HG03460 (cell line): ENCODE measurements around the gene GRPEL2.
A peak's percentile ranks its signal among the peaks of the same experiment; 100 is the strongest.

Experiments used
- ATAC-seq: cut with Tn5 transposase; IDR thresholded peaks from one replicate; pipeline ENCODE4 v1.9.1; 2021; ENCODE audit not compliant: unreplicated experiment

GRPEL2 gene

DNA sequence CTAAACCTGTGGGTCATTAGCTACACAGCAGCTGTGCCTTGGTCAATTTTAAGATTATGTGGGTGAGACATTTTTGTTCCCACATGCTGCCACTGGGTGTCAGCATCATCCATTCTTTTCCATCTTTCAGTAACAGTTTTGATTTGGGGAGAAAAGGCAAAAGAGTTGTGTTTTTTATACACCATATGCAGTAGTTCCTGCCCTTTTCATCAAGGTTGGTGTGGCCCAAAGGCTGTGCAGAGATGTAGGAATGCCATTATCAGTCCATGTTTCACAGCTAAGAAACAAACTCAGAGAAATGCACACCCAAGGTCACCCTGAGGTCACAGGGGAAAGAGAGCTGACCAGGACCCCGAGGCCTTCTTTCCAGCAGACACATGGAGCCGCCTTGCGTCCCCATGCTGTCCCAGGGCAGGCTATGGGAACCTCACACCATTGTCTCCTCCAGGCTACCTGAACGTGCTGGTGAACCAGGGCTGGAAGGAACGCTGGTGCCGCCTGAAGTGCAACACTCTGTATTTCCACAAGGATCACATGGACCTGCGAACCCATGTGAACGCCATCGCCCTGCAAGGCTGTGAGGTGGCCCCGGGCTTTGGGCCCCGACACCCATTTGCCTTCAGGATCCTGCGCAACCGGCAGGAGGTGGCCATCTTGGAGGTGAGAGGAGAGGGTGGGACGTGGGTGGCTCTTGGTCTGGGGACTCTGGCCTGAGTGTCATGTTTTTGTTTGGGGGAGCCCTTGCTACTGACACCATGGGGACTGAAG, 27.8 kb upstream of the GRPEL2 start:
- ATAC-seq, result no peak

DNA sequence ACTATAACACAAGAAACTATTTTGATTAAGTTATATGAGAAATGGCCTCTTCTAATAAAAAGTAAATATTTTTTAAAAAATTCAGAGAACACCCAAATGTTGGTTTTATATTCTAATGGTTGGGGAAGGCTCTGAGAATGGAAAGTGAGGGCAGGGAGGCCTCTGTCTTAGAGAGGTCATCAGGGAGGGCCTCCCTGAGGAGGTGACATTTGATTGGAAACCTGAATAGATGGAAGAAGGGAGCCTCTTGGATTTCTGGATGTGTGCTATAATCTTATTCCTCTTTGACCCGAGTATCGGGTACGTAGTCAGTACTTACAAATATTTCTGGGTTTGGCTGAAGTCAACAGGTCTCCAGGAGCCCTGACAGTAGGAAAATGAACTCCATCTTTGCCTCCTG, 26.1 kb upstream of the GRPEL2 start:
- no peak for ATAC-seq

DNA sequence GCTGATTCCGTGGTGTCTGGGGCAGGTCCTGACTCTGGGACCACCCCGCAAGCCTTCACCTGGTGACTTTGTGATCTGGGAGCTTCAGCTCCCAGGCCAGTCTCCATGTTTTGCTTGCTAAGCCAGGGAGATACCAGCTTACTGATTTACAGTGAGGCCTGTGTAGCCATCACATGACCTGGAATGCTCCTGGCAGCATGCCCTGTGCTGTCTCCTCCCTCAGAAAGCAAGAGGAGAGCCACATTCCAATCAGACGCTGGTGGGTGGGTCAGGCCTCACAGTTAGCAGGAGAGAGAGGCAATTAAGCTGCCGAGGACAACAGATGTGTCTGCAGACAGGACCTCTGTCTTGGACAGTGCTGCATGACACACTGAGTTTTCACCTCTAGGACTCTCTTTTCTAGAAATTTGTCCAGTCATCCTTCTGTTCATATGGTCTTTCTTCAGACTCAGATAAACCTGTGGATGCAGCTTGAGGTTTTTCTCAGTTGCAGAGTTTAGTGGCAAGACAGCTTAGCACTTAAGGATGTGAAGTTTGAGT, 24.4 kb upstream of the GRPEL2 start:
- no peak for ATAC-seq

DNA sequence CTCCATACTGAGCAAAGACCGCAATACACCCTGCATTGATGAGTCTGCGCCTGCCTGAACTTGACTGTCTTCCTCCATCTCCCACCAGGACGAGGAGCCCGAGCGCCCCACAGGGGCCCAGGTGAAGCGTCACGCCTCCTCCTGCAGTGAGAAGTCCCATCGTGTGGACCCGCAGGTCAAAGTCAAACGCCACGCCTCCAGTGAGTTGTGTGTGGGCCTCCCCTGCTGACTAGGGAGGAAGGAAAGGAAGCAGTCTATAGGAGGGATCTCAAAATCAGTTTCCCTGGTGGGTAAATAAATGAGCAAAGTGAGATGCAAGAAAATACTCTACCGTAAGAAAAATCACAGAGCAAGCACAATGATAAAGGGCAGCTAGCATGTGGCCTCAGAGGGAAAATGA, 22.8 kb upstream of the GRPEL2 start:
- no peak for ATAC-seq

DNA sequence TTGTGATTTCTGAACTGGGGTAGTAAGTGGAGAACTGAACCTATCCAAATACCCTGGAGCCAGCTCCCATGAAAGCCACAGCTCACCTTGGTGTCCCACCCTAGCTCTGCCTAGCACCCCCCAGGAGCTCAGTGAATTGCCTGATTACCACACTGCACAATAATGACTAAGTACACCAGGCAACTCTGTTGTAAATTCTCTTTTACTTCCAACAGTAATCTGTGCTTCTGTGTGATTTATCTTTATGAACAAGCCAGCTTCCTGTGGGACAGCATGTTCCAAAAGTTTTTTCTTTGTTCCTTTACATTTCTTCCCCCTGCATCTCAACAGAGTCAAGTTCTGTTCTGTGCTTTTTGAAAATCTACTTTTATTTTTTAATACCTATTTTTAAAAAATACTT, 22.1 kb upstream of the GRPEL2 start:
- no peak for ATAC-seq

DNA sequence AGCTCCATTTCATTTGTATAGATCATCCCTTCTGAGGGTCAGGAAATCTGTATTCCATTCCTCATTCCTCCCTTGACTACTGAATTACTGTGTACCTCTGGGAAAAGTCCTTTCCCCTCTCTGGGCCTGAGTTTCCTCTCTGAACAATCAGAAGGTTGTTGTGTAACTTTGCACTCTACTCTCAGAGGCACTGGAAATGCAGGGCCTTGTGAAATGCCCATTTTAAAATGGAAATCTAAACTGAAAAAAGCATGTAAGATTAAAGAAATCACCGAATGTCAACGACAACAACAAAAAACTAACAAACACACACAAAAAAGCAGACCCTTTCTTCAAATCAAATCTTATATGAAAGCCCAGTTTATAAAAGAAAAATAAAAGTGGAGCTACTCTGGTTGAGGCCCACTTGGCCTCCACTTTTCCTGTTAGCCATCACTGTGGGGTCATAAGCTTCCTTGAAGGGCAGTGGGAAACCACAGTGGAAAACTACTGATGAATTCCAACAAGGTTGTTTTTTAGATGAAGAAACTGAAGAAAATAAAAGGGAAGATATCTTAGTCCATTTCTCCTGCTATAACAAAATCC, 21.6 kb upstream of the GRPEL2 start:
- ATAC-seq, result no peak

DNA sequence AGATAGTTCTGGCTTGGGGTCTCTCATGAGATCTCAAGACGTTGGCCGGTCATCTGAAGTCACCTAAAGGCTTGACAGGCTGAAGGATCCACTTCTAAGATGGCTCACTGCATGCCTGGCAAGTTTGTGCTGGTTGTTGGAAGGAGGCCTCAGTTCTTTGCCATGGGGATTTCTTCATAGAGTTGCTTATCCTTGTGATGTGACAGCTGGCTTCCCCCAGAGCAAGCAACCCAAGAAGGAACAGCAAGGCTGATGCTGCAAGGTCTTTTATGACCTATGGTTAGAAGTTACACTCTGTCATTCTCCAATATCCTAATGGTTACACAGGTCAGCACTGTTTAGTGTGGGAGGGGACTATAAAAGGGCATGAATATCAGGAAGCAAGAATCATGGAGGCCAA, 20.7 kb upstream of the GRPEL2 start:
- no peak for ATAC-seq

DNA sequence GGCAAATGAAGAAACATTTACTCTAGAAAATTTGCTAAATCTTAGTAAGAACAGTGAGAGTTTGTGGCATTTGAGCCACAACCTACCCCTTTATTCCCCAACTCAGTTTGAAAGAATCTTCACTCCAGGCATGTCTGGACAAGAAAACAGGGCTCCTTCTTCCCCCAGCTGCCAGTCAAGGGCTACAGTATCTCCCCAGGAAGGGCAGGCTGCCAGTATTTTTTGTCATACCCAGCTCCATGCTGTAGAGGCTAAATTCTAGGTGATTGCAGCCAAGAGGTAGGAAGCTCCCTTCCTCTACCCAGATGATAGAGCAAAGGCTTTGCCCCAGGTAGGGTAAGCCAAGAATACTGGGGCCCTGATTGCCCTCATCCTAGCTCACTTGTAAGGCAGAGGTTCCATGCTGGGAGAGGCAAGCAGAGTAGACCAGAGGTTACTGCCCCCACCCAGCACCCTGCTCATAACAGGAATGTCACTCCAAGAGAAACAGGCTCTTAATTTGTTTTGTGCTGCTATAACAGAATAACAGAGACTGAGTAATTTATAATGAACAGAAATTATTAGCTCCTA, 20.0 kb upstream of the GRPEL2 start:
- ATAC-seq, result no peak

DNA sequence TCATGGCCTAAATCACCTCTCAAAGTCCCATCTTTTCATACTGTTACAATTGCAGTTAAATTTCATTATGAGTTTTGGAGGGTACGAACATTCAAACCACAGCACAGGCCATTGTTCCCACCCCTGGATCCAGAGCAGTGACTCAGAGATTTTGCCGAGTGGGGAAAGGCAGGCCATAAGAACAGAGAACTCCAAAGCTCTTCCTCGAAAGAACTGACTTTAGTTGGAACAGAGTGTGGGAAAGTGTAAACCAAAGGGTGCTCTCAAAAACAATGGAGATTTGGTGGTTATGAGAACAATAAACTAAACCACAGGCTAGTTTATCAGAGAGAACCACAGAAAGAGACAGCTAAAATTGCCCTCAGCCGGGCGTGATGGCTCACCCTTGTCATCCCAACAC, 19.4 kb upstream of the GRPEL2 start:
- no peak for ATAC-seq

DNA sequence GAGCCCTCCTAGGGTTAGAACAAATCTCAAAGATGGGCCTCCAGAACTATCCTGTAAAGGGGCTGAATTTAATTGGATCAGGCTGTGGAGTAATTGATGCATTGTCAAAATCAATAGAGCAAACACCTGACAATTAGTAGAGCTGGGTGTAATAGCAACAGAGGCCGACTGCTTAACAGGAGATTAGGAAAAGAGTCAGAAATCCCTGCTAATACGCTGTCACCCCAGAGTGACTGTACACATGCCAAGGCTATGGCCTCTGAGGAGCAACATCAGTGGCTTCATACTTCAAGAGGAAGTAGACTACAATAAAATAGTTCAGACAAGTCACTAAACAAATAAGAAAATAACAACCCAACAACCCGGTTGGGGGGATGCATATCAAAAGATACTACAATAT, 18.7 kb upstream of the GRPEL2 start:
- ATAC-seq, result no peak

DNA sequence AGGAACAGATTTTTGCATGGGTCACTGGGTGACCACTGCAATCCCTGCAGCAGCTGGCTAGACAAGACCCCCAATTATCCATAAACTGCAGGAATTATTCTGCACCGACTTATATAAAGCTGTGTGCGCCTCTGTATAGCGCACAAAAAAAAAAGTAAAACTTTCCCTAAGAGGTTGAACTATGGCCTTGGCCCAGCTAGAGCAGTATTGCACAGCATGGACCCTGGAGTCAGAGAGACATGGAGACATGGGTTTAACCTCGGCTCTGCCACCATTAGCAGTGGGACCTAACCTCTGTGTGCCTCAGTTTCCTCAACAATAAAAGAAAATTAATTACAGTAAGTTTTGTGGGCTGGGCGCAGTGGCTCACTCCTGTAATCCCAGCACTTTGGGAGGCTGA, 17.1 kb upstream of the GRPEL2 start:
- ATAC-seq, result no peak

DNA sequence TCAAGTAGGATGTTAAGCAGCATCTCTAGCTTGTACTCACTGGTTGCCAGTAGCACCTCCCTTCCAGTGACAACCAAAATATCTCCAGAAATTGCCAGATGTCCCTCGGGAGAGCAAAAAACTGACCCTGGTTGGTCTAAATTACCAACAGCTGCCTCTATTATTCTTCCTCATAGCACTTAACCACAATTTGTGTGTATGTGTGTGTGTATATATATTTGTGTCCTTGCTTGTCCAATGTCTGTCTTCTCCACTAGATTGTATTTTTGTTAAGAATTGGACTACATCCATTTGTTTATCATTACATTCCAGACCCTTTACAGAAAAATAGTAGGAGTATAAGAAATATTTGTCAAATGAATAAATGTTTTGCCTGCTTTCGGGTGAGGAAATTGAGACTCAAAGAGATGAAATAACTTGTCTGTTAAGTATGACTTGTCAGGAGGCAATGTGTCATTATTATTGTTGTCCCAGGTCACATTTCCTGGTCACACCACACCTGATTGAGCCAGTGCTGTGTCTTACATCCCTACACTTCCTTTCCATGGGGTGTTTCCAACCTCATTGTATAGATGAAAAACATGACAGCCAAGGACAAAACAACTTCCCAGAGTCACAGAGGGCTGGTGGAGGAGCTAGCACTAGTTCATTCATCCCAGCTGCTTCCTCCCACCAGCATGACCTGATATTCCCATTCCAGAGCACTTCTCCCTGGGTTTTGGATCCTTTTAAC, 11.4 kb upstream of the GRPEL2 start:
- no peak for ATAC-seq

DNA sequence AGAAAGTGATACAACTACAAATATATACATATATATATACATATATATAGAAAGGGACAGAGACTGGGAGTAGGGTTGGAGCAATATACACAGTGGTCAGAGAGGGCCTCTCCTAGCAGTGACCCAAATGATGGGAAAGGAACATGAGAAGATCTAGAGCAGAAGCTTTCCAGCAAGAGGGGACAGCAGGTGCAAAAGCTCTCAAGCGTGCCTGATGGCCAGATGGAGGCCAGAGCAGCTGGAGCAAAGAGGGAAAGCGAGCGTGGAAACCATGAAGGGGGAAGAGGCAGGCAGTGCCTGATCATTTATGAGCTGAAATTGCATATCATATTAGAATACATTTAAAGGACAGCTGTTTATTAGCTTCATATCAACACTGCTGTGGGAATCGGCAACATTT, 7.6 kb upstream of the GRPEL2 start:
- ATAC-seq, result no peak

DNA sequence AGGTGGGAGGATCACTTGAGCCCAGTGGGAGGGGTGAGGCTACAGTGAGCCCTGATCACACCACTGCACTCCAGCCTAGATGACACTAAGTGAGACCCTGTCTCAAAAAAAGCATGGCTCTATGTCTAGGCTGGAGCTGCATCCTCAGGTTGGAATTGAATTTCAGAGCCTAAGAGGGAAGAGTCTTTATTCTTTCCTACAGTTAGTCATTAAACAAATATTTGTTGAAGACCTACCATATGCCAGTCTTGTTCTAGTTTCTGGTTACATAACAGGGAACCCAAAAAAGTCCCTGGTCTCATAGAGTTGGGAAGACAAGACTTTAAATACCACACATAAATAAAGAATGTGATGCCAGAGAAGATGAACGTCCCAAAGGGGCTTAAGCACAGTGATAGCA, 6.9 kb upstream of the GRPEL2 start:
- ATAC-seq, result no peak

DNA sequence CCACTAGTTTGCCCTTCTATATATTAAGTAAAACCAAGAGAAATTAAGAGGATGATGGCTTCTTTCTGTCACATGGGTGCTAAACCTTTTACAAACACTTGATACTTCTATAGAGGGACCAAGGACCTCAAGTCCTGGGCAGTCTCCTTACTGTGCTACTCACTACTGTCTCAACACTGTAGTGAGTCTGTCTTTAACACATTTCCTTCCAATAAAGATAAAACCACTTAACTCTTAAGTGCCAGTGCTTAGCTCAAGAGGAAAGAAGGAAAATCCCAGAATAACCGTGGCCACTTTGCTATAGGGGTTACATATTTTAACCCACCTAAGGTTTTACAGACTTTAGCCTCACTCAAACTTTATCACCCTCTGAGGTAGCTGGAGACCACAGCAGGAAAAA, 4.4 kb upstream of the GRPEL2 start:
- no peak for ATAC-seq

DNA sequence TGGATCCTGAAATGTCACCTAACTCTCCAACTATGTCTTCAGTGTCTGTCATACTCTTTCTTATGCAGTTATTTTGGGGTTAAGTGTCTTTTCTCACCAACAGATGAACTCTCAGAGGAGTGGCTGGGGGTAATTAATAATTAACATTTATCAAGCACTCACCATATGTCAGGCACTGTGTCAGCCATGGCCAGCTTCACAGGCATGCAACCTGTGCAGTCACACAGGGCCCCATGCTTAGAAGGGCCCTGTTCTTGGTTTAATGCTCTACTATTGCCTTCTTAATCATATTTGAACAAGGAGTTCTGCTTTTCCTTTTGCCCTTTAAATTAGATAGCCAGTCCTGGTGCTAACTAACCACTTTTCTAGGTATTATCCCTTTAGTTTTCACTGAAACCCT, 3.4 kb upstream of the GRPEL2 start:
- ATAC-seq, result no peak

DNA sequence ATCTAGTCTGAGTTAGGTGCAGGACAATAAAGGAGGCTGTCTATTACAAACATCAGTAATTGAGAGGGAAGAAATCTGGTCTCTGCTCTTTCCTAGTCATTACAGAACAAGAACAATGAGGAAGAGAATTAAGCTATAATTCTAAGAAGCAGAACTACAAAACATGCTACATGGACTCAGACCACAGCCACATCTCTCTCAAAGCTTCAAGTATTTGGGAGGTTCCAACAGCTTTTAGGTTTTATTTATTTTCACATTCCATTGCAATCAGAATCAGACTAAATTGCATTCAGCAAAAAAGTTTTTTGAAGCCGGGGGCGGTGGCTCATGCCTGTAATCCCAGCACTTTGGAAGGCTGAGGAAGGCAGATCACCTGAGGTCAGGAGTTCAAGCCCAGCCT, 1.1 kb upstream of the GRPEL2 start:
- no peak for ATAC-seq

DNA sequence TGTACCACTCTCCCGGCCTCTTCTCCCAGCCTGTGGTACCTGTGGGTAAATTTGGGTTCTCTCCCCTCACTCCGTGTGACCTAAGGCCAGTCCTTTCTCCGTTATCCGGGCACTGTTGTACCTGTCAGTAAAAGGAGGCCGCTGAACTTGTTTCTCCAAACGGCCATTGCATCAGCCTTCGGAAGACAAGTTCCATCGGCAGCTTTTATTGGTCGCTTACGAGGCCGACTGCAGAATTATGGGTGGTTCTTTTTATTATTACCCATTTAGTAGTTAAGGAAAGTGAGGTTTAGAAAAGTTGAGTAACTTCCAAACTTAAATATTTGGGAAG, 558 bp downstream of the GRPEL2 start:
- peak; percentile 5 for ATAC-seq

DNA sequence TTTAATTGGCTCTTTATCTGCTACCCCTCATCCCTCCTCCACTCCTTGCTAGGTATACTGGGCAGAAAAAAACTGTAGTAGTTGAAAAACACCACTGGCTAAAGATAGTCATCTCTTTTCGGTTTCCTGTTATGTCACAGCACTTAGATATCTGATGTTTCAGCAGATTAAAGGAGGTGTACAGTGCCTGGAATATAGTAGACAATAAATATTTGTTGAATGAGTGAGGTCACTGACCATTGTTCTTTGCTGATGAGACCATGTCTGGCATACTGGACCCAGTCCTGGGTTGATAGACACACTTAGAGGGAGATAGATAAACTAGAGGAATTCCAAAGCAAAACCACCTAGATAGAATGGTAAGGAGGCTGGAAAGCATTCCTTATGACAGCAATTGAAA, 3.2 kb downstream of the GRPEL2 start:
- ATAC-seq, result no peak

DNA sequence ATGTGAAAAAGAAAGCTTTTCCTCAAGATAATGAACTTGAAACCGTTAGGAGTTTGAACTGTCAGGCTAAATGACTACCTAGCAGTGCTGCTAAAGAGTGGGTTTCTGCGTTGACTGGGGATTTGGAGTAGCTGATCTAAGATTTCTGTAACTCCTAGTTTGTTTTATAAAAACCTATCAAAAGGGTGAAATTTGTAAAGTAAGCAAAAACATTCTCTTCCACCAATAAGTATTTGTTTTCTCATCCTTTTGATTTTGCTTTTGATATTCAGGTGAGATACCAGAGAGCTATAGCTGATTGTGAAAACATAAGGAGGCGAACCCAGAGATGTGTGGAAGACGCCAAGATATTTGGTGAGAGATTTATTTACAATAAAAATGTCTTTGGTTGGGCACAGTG, 4.1 kb downstream of the GRPEL2 start:
- no peak for ATAC-seq

DNA sequence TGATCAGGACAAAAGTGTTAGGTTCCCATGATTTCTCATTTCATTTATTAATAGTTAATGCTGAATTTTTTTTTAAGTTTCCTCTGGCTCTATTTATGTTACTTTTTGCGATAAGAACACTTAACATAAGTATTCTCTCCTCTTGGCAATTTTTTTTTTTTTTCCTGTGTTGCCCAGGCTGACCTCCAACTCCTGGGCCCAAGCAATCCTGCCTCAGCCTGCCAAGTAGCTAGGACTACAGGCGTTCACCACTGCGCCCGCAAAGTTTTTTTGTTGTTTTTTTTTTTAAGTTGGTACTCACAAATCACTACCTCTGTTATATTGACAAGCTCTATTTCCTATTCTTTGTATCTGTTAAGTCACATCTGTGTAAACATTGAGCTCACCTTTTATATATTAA, 6.9 kb downstream of the GRPEL2 start:
- no peak for ATAC-seq

DNA sequence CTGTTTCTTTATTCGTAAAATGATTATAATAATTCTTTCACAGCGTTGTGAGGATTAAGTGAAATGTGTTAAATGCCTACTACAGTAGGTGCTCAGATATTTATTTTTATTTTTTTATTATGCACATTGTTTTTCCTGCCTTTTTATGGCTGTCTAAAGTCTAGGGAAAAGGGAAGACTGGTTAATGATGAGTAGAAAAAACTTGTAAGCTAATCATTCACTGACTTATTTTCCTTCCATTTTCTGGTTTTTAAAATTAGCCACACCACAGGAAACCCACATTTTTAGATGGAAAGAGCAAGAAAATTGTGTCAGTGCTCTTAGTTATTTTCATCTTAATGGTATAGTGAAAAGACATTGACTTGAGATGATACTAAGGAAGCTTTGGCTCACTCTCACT, 8.6 kb downstream of the GRPEL2 start:
- no peak for ATAC-seq
